NCI-H2081 treated with DMSO at 0.1 percent for 48 hours (cell line): ENCODE measurements around the gene ABCF2.

Experiments used
- DNase-seq: peaks from one replicate; lab custom pipeline; 2025; lab: John Stamatoyannopoulos, UW

Gene ABCF2

GRCh38 chr7:151252961-151253711 is 26.1 kb upstream of the ABCF2 start:
- no peak for DNase-seq

DNA sequence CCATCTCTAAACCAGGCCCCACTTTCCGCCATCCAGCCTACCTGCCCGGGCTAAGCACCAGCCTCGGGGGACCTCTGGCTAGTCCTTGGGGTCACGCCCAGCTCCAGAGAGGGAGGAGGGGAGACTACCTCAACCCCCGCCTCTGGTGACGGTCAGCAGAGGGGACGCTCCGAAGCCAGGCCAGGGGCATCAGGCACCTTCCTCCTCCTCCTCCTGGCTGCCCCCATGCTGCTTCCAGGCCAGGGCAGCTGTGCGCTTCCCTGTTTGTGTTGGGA is 25.5 kb upstream of the ABCF2 start:
- no peak for DNase-seq

GRCh38 chr7:151251689-151252560 is 24.9 kb upstream of the ABCF2 start:
- DNase-seq = no peak

GRCh38 chr7:151251328-151251688 is 24.3 kb upstream of the ABCF2 start:
- no peak for DNase-seq

GRCh38 chr7:151250181-151251132 is 23.5 kb upstream of the ABCF2 start:
- no peak for DNase-seq

DNA sequence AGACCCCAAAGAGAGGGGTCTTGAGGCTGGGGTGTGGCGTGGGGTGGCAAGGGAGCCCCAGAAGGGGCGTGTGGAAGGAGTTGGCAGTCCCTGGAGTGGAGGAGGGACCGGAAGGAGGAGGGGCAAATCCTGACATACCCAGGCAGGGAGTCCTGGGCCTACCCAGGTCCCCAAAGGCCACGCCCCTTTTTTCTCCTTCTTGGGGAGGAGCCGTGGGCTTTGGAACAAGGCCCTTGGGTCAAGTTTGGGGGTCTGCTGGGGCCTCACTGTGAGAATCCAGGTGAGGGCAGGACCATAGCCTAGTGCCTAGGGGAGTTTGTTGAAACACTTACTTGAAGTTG is 22.7 kb upstream of the ABCF2 start:
- no peak for DNase-seq

- DNase-seq = no peak
These were observed 22.2 kb upstream of the ABCF2 start for GRCh38 chr7:151249034-151249731.

- DNase-seq = no peak
These were observed 21.5 kb upstream of the ABCF2 start, which contains the start of gene SMARCD3 for GRCh38 chr7:151248346-151249033. TSS of gene SMARCD3 (minus strand) at chr7:151248694. CDS start at chr7:151248562, 132 bp downstream.

DNA sequence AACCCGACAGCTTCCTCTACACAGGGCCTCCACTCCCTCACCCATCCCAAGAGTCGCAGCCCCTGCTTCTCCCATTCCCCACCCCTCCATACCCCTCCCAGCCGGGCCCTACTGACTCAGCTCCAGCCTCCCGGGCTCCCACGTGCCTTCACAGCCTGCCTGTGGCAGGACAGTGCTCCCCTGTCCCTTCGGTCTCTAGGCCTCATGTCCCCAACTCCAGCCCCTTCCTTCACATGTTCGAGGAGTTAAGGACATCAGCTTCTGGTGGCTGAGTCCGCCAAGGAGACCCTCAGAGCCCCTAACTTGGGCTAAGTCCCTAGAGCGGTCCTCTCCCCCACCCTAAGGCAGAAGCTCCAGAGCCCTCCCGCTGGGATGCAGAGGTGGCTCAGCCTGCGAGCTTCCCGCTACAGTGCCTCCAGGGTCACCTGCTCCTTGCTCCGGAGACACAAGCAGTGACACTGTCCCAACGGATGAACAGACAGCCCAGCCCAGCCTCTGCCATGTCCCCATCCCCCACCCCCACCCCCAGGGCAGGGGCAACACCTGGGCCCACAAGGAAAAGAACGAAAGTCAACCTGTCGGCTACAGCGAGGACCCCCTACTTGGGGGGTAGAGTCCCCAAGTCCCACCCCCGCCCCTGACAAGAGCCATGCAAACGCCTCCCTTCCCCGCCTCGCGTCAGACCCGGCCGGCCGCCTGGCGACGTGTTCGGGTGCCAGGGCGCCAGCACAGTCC is 20.8 kb upstream of the ABCF2 start:
- DNase-seq = no peak

DNA sequence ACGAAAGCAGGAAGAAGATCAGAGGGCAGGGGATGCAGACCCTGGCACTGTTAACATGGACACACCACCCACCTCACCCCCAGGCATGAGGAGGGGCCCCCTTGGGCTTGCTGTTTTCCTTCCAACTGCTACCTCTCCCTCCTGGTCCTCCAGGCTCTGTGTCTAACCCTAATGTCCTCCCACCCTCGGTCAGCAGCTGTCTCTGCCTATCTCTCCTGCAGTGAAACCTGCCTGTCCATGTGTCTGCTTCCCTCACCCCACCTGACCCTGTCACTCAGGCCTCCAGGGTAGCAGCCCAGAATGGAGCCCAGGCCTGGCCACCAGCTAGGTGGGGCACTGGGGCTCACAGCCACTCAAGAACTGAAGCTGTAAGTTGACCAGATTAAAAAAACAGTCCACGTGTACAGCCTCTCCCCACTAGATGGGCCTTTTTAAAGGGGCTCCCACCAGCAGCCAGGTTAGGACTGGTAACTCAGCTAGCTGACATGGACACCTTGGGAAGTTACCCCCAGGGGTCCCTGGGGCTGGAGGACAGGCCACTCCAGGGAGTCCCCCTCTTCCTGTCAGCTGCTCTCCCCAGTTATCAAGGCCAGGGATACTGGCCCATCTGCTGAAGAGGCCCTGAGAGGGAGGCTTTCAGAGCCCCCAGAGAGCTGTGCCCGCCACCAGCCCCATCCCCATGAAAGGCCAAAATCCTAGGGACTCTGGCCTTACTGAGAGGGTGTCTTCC is 20.0 kb upstream of the ABCF2 start:
- no peak for DNase-seq

GRCh38 chr7:151246102-151246850 is 19.3 kb upstream of the ABCF2 start:
- no peak for DNase-seq

GRCh38 chr7:151245360-151246101 is 18.5 kb upstream of the ABCF2 start:
- no peak for DNase-seq

DNA sequence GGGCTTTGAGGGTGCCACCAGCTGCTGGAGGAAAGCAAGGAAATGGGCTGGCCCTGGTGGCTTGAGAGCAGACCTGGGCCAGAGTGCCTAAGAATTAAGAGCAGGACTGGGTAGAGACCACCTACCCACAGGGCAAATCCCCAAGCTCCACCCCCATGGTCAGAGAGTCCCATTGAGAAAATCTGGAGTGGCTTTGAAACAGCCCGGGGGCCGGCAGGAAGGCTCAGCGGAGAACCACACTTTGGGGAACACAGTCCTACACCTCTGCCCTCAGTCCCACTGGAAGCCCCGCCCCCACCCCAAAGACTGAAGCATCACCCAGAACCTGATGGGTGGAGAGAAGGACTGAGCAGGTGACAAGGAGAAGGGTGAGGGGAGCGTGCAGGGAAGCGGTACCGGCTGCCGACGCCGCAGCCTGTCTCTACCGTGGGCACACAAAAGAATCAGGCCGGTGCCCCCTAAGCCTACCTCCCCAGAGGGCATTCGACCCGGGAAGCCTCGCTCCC is 17.9 kb upstream of the ABCF2 start:
- DNase-seq = no peak

DNA sequence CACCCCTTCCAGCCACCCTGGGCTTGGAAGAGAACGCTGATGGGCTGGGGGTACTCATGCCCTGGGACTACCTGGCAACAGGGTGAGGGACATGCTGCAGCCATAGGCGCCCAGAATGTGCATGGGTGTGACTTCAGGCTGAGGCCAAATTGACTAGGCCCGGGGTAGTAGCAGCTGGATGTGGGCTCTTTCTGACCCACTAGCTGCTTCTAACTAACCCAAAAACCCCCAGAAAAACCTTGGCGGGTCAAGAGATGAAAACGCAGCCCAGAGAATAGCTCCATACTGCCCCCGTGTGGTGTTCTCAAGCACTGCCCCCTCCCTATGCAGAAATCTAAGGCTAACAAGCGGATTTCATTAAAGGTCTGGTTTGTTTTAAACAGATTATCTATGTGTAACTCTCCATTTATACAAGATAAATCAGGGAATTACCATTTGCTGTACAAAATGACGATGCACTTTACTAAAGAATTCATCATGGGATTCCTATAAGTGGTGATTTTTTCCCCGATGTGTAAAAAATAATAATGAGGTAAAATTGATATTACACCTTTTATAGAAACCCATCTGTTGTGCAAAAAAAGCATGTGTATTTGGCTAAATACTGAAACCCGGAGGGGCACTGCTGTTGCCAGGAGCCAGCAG is 17.3 kb upstream of the ABCF2 start:
- DNase-seq = no peak

- no peak for DNase-seq
These were observed 16.6 kb upstream of the ABCF2 start for GRCh38 chr7:151243408-151244195.

- no peak for DNase-seq
These were observed 16.0 kb upstream of the ABCF2 start for GRCh38 chr7:151243045-151243349.
